PC-9 (cell line): ENCODE data around the gene FBLN2.

Source experiments
- CTCF ChIP-seq: fragments of 200-600 bp; sonication (generic); conservative IDR thresholded peaks from 2 replicates; pipeline ENCODE4 v1.6.1; 2017; ENCODE audit warnings: mixed run types, antibody characterized with exemption, mild to moderate bottlenecking, moderate library complexity
- EZH2 ChIP-seq: fragments of 200-600 bp; sonication (generic); IDR thresholded peaks from 2 replicates; pipeline ENCODE4 v1.8.0; 2017; ENCODE audit warnings: antibody characterized with exemption, low read depth

GRCh38 chr3:13612829-13613228, 63.9 kb downstream of the FBLN2 start:
- no peak for TF ChIP-seq CTCF
- no peak for TF ChIP-seq EZH2
